Endothelial cell of umbilical vein (primary cell): ENCODE data around the gene RNF19B. TPM values are rescaled to one million over a fixed set of nuclear protein-coding genes. Genes with fewer than 3 reads are reported as not detected.

ENCODE experiments used
- BruUV-seq: library from RNA; stranded (reverse); fragments of 400-500 nt; replicated peaks from 2 replicates; lab custom pipeline; 2021; lab: Mats Ljungman, UMichigan
- CTCF ChIA-PET: fragments of 300-600, 350-600 bp; sonication (Branson Sonifier 250); formaldehyde crosslinking; loops from one replicate; lab custom pipeline; 2021; ENCODE audit warnings: antibody characterized with exemption, inconsistent platforms; lab: Charles Lee
- POLR2A ChIA-PET: fragments of 300-600, 350-600 bp; sonication (Branson Sonifier 250); formaldehyde crosslinking; loops from one replicate; lab custom pipeline; 2021; ENCODE audit warnings: antibody characterized with exemption, inconsistent platforms; lab: Charles Lee
- DNase-seq: peaks from one replicate; pipeline ENCODE4 v3.0.0-alpha.2; 2011; ENCODE audit warnings: low read depth, low spot score
- FAIRE-seq: peaks from 2 replicates; lab custom pipeline; 2011; peaks lifted over from hg19 to GRCh38; lab: Jason Lieb, UNC
- H2AFZ ChIP-seq: 2 replicates; pipeline ENCODE4 v1.6.0; 2012; ENCODE audit warnings: low read depth, low read length, control low read depth, inconsistent platforms
- H3K27ac ChIP-seq: 2 replicates; pipeline ENCODE4 v1.5.1; 2011; ENCODE audit warnings: low read depth, mild to moderate bottlenecking, control low read depth, low read length, moderate library complexity; ENCODE audit not compliant: insufficient read depth
- H3K27me3 ChIP-seq, 2 experiments: 2 replicates each; pipeline versions ENCODE4 v1.6.0 to v1.6.1; 2011; ENCODE audit warnings: low read length in 2 of 2, mixed read lengths in 1 of 2; ENCODE audit not compliant: control insufficient read depth in 2 of 2, insufficient read depth in 2 of 2
- H3K36me3 ChIP-seq, 2 experiments: 2 replicates in 1 of 2; 3 replicates in 1 of 2; pipeline ENCODE4 v1.5.1; 2011; ENCODE audit warnings: low read length in 2 of 2, mild to moderate bottlenecking in 1 of 2, moderate library complexity in 1 of 2; ENCODE audit not compliant: control insufficient read depth in 2 of 2, insufficient read depth in 2 of 2; ENCODE audit errors: extremely low read depth in 1 of 2
- H3K4me1 ChIP-seq: 3 replicates; pipeline ENCODE4 v1.5.1; 2011; ENCODE audit warnings: mild to moderate bottlenecking, low read length; ENCODE audit not compliant: control insufficient read depth, insufficient read depth; ENCODE audit errors: extremely low read depth
- H3K4me2 ChIP-seq: 2 replicates; pipeline ENCODE4 v1.6.1; 2011; ENCODE audit warnings: low read length, control low read depth, mixed read lengths; ENCODE audit not compliant: insufficient read depth
- H3K4me3 ChIP-seq, 3 experiments: fragments of 200-600 bp in 1 of 3; sonication (generic), shearing (Covaris generic) in 1 of 3; replicated peaks in 1 of 3; 2 replicates each; pipeline ENCODE4 v1.5.1; 2011 to 2016; ENCODE audit warnings: control low read depth in 3 of 3, low read length in 3 of 3, mild to moderate bottlenecking in 2 of 3, inconsistent platforms in 1 of 3, low read depth in 1 of 3, moderate library complexity in 1 of 3; ENCODE audit not compliant: insufficient read depth in 1 of 3
- H3K79me2 ChIP-seq: 2 replicates; pipeline ENCODE4 v1.6.0; 2012; ENCODE audit warnings: low read length, inconsistent platforms; ENCODE audit not compliant: control insufficient read depth, insufficient read depth
- H3K9ac ChIP-seq: replicated peaks from 2 replicates; pipeline ENCODE3; 2011; ENCODE audit warnings: low read length, control low read depth; ENCODE audit not compliant: insufficient read depth; ENCODE audit errors: extremely low read depth
- H3K9me1 ChIP-seq: replicated peaks from 3 replicates; pipeline ENCODE4 v1.6.0; 2011; ENCODE audit warnings: mild to moderate bottlenecking, low read length; ENCODE audit not compliant: control insufficient read depth, insufficient read depth; ENCODE audit errors: extremely low read depth
- H3K9me3 ChIP-seq: replicated peaks from 2 replicates; pipeline ENCODE4 v1.5.1; 2012; ENCODE audit warnings: low read length, inconsistent platforms; ENCODE audit not compliant: control insufficient read depth, insufficient read depth
- H4K20me1 ChIP-seq: replicated peaks from 2 replicates; pipeline ENCODE3; 2011; ENCODE audit warnings: mild to moderate bottlenecking, low read length; ENCODE audit not compliant: control insufficient read depth, insufficient read depth; ENCODE audit errors: extremely low read depth
- CTCF ChIP-seq, 2 donors: IDR thresholded peaks; 1 replicate in 1 of 2; 2 replicates in 1 of 2; pipeline ENCODE4 v1.5.1; 2011; ENCODE audit warnings: low read length in 2 of 2, mild to moderate bottlenecking in 2 of 2, moderate library complexity in 2 of 2, control low read depth in 1 of 2, inconsistent platforms in 1 of 2, low read depth in 1 of 2; ENCODE audit not compliant: insufficient read depth in 1 of 2; ENCODE audit errors: extremely low read depth in 1 of 2
- EZH2 ChIP-seq: IDR thresholded peaks from 2 replicates; pipeline ENCODE4 v1.6.1; 2012; ENCODE audit warnings: borderline replicate concordance, low read depth, mild to moderate bottlenecking, moderate library complexity, low read length, inconsistent platforms; ENCODE audit not compliant: severe bottlenecking
- FOS ChIP-seq: IDR thresholded peaks from 2 replicates; pipeline ENCODE4 v1.6.1; 2011; ENCODE audit warnings: mild to moderate bottlenecking, low read length, moderate library complexity, borderline replicate concordance; ENCODE audit not compliant: insufficient read depth
- GATA2 ChIP-seq: IDR thresholded peaks from 2 replicates; pipeline ENCODE4 v1.7.0; 2011; ENCODE audit warnings: low read depth, mild to moderate bottlenecking, moderate library complexity, mixed read lengths, low read length; ENCODE audit not compliant: insufficient read length, insufficient read depth
- JUN ChIP-seq: IDR thresholded peaks from 2 replicates; pipeline ENCODE4 v1.6.1; 2011; ENCODE audit warnings: borderline replicate concordance, low read depth; ENCODE audit not compliant: insufficient read length, insufficient read depth
- MAX ChIP-seq: IDR thresholded peaks from 2 replicates; pipeline ENCODE4 v1.6.1; 2011; ENCODE audit not compliant: insufficient read depth, insufficient read length
- MYC ChIP-seq: IDR thresholded peaks from one replicate; pipeline ENCODE4 v1.6.1; 2011; ENCODE audit warnings: mild to moderate bottlenecking, low read depth, low read length
- POLR2A ChIP-seq: IDR thresholded peaks from 2 replicates; pipeline ENCODE4 v1.6.1; 2012; ENCODE audit warnings: low read depth, mild to moderate bottlenecking, control low read depth, low read length
- POLR2AphosphoS5 ChIP-seq: IDR thresholded peaks from 2 replicates; pipeline ENCODE4 v1.6.1; 2012; ENCODE audit warnings: low read depth, mild to moderate bottlenecking, control low read depth, low read length, moderate library complexity; ENCODE audit not compliant: insufficient read depth
- dilution Hi-C: fragments of 300-500 bp; cut with MboI; formaldehyde crosslinking; loops from one replicate; pipeline ENCODE4 v1.15.0; 2019; ENCODE audit warnings: low sequenced_read_pairs; ENCODE audit not compliant: extremely low pct_ligation_motif_present
- intact Hi-C: fragments of 100-400 bp; cut with micrococcal nuclease; formaldehyde crosslinking; loops from one replicate; pipeline ENCODE4 v1.10.0; 2022
- polyA plus RNA-seq, 4 experiments: library from polyadenylated mRNA; depleted of rRNA in 3 of 4; stranded (reverse) in 3 of 4; unstranded in 1 of 4; fragments of >200 nt; gene quantifications; 2 replicates each; pipeline versions ENCODE4 v1.2.1 to v1.2.3, GENCODE V29; 2011 to 2012; ENCODE audit warnings: missing spikeins in 1 of 4
- total RNA-seq: library from RNA; stranded (reverse); gene quantifications from 2 replicates; pipeline ENCODE4 v1.2.3, GENCODE V29; 2021

The RNF19B gene
- total and polyA plus RNA-seq, 2 donors (not counting 3 experiments of a cell fraction or from before 2014, with no cell fraction given): 19.2 to 25.6 TPM

GRCh38 chr1:32891630-32892029 lies 73.0 kb downstream of the RNF19B start:
- Histone ChIP-seq H3K27me3 (peaks cover 13 to 19% of the 10 kb centered on the region in 2 experiments), H3K4me2 (no peak overlapping the region), H3K4me3 (no peak overlapping the region), H3K4me1 (no peaks in the 10 kb centered on the region), H2AFZ (no peak overlapping the region), H3K79me2 (no peaks in the 10 kb centered on the region), H3K9me1 (no peaks in the 10 kb centered on the region), H3K36me3 (no peaks in the 10 kb centered on the region), H4K20me1 (no peaks in the 10 kb centered on the region), H3K27ac (no peak overlapping the region), H3K9ac (no peak overlapping the region), H3K9me3 (no peaks in the 10 kb centered on the region)
- TF ChIP-seq POLR2AphosphoS5 (no peak), CTCF (IDR thresholded peaks at IDR 0.05; ENCODE audit: extremely low read depth in 1 of 2, insufficient read depth in 1 of 2, low read depth in 1 of 2, low read length in 2 of 2) (no peak), MYC (no peak), MAX (no peak), GATA2 (no peak), FOS (no peak), EZH2 (no peak), POLR2A (no peak), JUN (no peak)
- DNase-seq: no peak
- no peak for FAIRE-seq
- ChIA-PET POLR2A (interaction anchor here (0.6 kb wide), 1 partner anchor 165 kb away, joined by 3 read pairs; no protein-coding TSS in a partner anchor), CTCF (interaction anchor here (1.1 to 5.7 kb wide), 4 partner anchors 10 to 116 kb away, joined by 4 to 51 read pairs (median 6); no protein-coding TSS in a partner anchor)
- intact Hi-C loops (no loop called here), dilution Hi-C loops (no loop called here)
- BruUV-seq: no TSS peak
